Stimulated activated CD4-positive, alpha-beta T cell treated with anti-CD3 and anti-CD28 coated beads, Interleukin-12 subunit alpha, Interleukin-12 subunit beta, amount 100 ng/mL, for 4 hours (primary cell): ENCODE data around the gene PLTP.
A peak's percentile ranks its signal among the peaks of the same experiment; 100 is the strongest.
"Not testable (repeated sequence)": the region's sequence is repeated elsewhere in the genome, so short reads cannot be mapped to it uniquely, and the experiment has no call there.

Experiments used
- DNase-seq: peaks from one replicate; pipeline ENCODE4 v3.0.0-alpha.2; 2020

The PLTP gene

DNA sequence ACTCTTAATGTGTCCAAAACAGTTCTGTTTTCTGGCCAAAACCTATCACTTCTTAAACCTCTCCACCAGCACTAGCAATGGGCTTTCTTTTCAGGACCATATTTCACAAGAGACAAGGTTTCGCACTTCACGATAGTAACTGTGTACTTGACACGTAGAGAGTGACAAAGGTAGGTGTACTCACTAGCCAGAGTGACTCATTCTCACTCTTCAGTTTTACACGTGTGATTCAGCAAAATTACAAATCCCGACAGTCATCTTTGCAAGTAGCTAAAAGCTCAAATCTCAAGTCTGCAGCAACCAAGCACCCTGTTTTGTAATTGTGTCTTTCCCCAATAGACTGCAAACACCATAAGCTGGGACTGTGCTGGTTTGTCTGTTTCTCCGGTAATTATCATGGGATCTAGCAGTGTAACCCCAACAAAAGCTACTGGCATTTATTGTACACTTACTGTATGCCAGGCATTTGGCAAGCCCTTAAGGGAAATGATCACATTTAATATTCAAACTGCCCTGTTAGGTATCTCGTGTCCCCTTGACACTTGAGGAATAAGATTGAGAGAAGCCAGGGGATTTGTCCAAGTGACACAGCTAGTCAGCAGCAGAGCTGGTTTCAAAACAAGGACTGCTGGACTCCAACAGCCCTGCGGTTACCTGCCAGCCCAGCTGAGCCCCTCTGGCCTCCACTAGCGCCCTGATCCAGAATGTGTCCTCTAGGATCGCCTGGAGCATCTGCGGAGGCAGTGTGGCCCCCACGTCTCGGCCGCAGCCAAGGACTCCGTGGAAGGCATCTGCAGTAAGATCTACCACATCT is 32.4 kb upstream of the PLTP start:
- no peak for DNase-seq

DNA sequence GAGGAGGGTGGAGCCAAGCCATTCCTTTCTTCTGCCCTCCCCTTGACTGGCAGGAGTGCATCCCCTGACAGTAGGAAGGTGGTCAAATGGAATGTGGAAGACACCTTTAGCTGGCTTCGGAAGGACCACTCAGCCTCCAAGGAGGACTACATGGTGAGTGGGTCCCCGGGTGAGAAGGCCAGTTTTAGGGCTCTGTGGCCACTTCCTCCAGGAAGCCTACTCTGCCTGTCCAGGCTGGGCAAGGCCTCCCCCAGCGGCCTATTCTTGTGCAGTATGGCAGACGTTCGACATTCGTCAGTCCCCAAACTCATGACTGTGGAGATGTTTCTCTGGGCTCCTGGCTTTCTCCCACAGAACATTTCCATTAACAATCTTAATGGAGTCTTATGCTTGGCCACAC is 31.7 kb upstream of the PLTP start:
- no peak for DNase-seq

GRCh38 chr20:45940469-45940868 is 28.5 kb upstream of the PLTP start:
- DNase-seq = no peak

GRCh38 chr20:45940053-45940452 is 28.1 kb upstream of the PLTP start:
- DNase-seq = no peak

DNA sequence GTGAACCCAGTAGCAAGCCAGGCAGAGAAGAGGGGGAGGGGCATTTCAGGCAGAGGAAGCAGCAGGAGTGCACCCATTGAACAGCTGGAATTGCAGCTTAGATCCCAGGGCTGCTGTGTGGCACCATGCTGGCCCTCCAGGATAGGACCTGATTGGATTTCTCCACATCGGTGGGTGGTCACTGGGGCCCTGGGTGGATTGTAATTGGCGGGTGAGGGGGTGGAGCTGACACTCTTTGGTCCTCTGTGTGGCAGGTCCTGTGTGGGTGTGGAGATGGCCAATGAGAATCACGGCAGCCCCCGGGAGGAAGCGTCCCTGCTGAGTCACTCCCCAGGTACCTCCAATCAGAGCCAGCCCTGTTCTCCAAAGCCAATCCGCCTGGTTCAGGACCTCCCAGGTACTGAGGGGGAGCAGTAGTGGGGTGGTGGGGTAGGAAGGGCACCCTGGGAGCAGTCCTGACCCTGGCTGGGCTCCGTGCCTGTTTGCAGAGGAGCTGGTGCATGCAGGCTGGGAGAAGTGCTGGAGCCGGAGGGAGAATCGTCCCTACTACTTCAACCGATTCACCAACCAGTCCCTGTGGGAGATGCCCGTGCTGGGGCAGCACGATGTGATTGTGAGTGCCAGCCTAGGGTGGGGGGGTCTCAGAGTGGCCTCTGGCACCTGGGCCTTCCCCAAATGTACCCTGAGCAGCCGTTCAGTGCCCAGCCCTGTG is 26.9 kb upstream of the PLTP start:
- DNase-seq = no peak

- DNase-seq = no peak
Measured at GRCh38 chr20:45937765-45938164, 25.8 kb upstream of the PLTP start.

GRCh38 chr20:45935416-45936046 is 23.6 kb upstream of the PLTP start:
- DNase-seq = no peak

DNA sequence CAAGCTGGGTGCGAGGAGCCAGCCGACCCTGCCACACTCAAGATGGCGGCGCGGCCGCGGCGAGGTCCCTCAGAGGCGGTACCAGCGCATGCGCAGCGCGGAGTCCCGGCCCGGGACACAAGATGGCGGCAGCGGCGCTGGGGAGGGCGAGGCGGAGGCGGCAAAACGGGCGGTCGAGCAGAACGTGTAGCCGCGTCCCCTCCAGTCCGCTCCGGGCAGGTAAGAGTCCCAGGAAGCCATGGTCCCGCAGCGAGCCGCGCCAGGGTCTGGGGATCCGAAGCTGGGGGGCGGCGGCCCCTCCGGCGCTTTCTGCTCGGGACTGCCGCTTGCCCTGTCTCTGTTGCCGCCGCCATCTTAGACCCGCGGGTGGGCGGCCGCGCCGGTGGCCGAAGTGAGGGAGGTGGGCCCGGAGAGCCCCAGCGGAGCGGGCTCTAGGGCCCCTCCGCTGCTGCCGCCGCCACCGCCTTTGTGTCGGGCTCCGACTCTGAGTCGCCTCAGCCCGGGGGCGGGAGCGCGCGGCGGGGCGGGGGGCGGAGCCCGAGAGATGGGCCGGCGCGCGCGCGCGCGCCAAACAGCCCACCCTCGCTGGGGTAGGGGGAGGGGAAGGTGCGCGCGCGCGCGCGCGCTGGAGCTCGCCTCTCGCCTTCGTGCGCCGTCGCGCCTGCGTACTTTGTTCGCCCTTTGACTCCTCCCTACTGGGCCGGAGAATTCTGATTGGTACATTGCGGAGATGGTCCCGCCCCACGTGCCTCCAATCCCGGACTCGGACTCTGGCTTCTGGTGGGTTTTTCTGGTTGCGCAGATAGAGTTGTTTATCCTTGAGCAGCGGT is 22.8 kb upstream of the PLTP start, which contains the start of gene PCIF1:
TSS of gene PCIF1 (plus strand) at position 98 of the 830 bp plus-strand sequence. CDS start 4,317 bp downstream, outside the sequence.
- peak; percentile 98 for DNase-seq

DNA sequence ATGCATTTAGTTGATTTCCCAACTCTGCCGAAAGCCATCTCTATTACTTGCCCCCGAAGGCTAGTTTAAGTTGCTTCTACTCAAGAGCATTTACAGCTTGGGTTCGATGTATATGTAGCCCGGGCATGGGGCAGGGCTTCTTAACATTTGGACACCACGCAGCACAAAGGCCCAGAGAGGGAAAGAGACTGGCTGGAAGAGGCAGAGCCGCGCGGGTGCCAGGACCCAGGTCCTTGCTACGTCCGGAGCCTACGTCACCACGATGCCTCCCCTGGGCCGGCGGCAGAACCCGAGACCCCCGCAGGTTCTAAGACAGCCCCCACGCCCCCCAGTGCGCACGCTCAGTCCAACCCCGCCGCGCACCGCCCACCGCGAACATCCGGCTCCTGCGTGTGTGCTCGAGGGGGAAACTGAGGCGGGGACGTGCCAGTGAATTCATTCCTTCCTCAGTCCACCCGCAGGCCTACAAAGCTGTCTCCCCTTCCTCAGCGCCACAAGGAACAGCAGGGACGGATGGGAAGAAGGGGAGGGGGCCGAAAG is 22.2 kb upstream of the PLTP start:
- DNase-seq = no peak

- peak; percentile 48 for DNase-seq
Measured at GRCh38 chr20:45933266-45934045, 21.5 kb upstream of the PLTP start.

DNA sequence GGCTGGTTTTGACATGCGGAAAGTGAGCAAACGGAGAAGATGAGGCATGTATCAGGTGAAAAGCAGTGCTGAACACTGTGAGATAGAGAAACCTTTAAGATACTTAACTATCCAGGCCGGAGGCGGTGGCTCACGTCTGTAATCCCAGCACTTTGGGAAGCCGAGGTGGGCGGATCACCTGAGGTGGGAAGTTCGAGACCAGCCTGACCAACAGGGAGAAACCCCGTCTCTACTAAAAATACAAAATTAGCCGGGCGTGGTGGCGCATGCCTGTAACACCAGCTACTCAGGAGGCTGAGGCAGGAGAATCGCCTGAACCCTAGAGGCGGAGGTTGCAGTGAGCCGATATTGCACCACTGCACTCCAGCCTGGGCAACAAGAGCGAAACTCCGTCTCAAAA is 19.7 kb upstream of the PLTP start:
- not testable (repeated sequence) for DNase-seq

DNA sequence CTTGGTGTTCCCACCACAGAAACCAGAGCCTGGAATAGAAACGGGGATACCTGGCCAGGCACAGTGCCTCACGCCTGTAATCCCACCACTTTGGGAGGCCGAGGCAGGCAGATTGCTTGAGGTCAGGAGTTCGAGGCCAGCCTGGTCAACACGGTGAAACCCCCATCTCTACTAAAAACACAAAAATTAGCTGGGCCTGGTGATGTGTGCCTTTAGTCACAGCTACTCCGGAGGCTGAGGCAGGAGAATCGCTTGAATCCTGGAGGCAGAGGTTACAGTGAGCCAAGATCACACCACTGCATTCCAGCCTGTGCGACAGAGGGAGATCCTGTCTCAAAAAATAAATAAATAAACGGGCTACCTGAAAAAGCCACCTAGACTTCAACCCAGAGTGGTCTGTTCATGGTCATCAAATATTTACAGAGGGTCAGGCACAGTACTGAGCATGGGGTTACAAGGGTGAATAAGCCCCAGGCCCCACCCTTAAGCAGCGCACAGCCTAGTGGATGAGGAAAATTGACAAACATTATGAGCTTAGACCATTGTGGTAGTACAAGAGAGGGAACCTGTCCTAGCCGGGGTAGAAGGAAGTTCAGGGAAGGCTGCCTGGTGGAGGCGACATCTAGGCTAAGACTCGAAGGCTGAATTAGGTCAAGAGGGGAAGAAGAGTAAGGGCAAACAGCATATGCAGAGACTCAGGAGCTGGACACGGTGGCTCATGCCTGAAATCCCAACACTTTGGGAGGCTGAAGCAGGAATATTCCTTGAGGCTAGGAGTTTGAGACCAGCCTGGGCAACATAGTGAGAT is 15.3 kb upstream of the PLTP start:
- DNase-seq = no peak

- DNase-seq = no peak
Measured at GRCh38 chr20:45926731-45927070, 14.7 kb upstream of the PLTP start.

GRCh38 chr20:45925821-45926506 is 14.0 kb upstream of the PLTP start:
- DNase-seq = no peak

- DNase-seq = no peak
Measured at GRCh38 chr20:45924391-45925261, 12.7 kb upstream of the PLTP start.

- DNase-seq = no peak
Measured at GRCh38 chr20:45921337-45922189, 9.6 kb upstream of the PLTP start.

DNA sequence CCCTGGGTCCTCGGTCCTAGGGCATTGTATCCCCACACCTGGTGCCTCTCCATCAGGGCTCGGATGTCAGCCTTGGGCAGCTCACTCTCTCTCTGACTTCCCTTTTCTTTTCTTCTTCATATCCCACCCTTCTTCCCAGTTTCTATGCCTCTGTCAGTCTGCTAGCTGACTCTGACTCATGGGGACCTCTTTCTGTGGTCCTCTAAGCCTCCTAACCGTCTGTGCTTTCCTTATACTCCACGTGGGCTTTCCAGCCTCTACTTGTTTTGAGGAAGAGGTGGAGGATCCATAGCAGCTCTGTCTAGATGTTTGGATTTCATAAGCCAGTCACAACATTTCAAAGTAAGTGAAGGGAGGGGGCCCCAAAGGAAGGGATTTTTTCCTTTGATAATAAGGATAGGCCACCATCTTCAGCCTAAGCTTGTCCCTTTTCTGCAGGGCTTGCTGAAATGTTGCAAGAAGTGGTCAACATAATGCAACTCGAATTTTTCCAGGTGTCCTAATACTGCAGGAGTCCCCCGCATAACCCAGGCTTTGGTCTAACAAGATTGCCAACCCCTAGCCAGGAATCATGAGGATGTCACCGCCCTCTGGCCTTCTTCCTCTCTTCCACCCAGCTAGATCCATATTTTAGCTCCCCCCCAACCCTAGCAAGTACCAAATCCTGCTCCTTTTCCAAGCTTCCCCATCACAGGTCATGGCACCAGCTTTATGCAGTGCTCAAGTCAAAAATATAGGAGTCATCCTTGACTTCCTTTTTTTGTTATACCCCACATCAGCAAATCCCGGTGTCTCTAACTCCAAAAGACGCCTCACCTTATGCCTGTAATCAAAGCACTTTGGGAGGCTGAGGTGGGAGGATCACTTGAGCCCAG is 8.7 kb upstream of the PLTP start:
- DNase-seq = no peak
